Heart left ventricle (tissue), 16 donors: ENCODE results near the gene SPRY4. TPM values are rescaled to one million over a fixed set of nuclear protein-coding genes. Genes with fewer than 3 reads are reported as not detected.
"Not testable (repeated sequence)": the region's sequence is repeated elsewhere in the genome, so short reads cannot be mapped to it uniquely, and the experiment has no call there.

ENCODE experiments used
- ATAC-seq, 4 donors: fragments of 200-7000 bp; cut with Tn5 transposase; one replicate each; pipeline ENCODE4 v1.9.1; 2020 to 2022; ENCODE audit warnings: moderate library complexity in 4 of 4, mild to moderate bottlenecking in 3 of 4, moderate number of reproducible peaks in 1 of 4
- DNase-seq, 5 donors: peaks; one replicate each; pipeline ENCODE4 v3.0.0-alpha.2; 2020
- H3K27ac ChIP-seq, 12 donors: fragments of 200-600 bp; sonication (generic) in 4 of 12; one replicate each; pipeline versions ENCODE4 v1.5.0 to v1.8.0; 2016 to 2022; ENCODE audit warnings: mild to moderate bottlenecking in 2 of 12
- H3K27me3 ChIP-seq, 9 donors: fragments of 200-600 bp; sonication (generic) in 2 of 9; one replicate each; pipeline versions ENCODE4 v1.5.1 to v1.8.0; 2016 to 2022; ENCODE audit warnings: mild to moderate bottlenecking in 3 of 9
- H3K36me3 ChIP-seq, 9 donors: fragments of 200-600 bp; sonication (generic) in 2 of 9; one replicate each; pipeline versions ENCODE4 v1.5.0 to v1.8.0; 2018 to 2022; ENCODE audit warnings: mild to moderate bottlenecking in 2 of 9
- H3K4me1 ChIP-seq, 12 donors: fragments of 200-600 bp; sonication (generic) in 4 of 12; one replicate each; pipeline versions ENCODE4 v1.5.0 to v1.8.0; 2016 to 2022; ENCODE audit warnings: mild to moderate bottlenecking in 3 of 12
- H3K4me3 ChIP-seq, 12 donors: fragments of 200-600 bp; sonication (generic) in 4 of 12; one replicate each; pipeline versions ENCODE4 v1.5.0 to v1.8.0; 2017 to 2022; ENCODE audit warnings: mild to moderate bottlenecking in 9 of 12, moderate library complexity in 4 of 12
- H3K9me3 ChIP-seq, 12 donors: fragments of 200-600 bp; sonication (generic) in 4 of 12; one replicate each; pipeline versions ENCODE4 v1.5.0 to v1.8.0; 2016 to 2022; ENCODE audit warnings: mild to moderate bottlenecking in 1 of 12
- CTCF ChIP-seq, 12 donors: fragments of 200-600 bp; sonication (generic) in 4 of 12; IDR thresholded peaks; one replicate each; pipeline versions ENCODE4 v1.5.0 to v1.8.0; 2018 to 2022; ENCODE audit warnings: antibody characterized with exemption in 12 of 12, mild to moderate bottlenecking in 5 of 12
- POLR2A ChIP-seq, 2 donors: fragments of 450-650 bp; IDR thresholded peaks; one replicate each; pipeline ENCODE4 v1.6.1; 2017; ENCODE audit warnings: antibody characterized with exemption in 2 of 2, mild to moderate bottlenecking in 2 of 2, moderate library complexity in 2 of 2
- WGBS, 4 donors: extraction: QIAGEN DNeasy Blood & Tissue Kit in 2 of 4; methylation state at CpG; one replicate each; pipeline versions ENCODE4 v1.1.5 to v1.1.7; 2013 to 2018; 5-methylcytosine and 5-hydroxymethylcytosine counted together
- intact Hi-C, 10 donors: fragments of 100-400 bp; cut with DNase I; formaldehyde crosslinking; loops; one replicate each; pipeline versions ENCODE4 v1.11.1 to v1.14.2; 2022
- polyA plus RNA-seq, 2 donors: library from polyadenylated mRNA; stranded (reverse); fragments of 200-250 nt; gene quantifications; one replicate each; pipeline ENCODE4 v1.2.3, GENCODE V29; 2013
- total RNA-seq, 9 donors: library from RNA; depleted of rRNA in 2 of 9; stranded (reverse); fragments of >200 nt in 2 of 9; fragmentation: NEBNext Ultra II Directional in 3 of 9; extraction: Animal tissue kit (Norgen Biotek cat#: 25700) in 3 of 9; gene quantifications; one replicate each; pipeline versions ENCODE4 v1.1.0 to v1.2.4, GENCODE V29; 2016 to 2023
- donor health status: ischemic (EF 13 %, LVEDD 7.1; RV severe dilation, severe dysfunction).
- donor health status: healthy with polysubstance abuse.
- donor health status: DM: no; HTN: yes; CAD: no.
- donor health status: DM: no; HTN: no; CAD: no.
- donor health status: ischemic (EF 25% LVEDD 6.9; RV normal size, moderate dysfunction).
- donor health status: ischemic (EF 25% LVEDD 5.7; RV mildly dilated, moderate dysfunction).
- donor health status: healthy.
- donor health status: DM: yes; HTN: yes; CAD: no.
- donor health status: ischemic (EF 35%, LVEDD 5.7; RV mildly dilated, moderate dysfunction).
- donor health status: nonischemic (EF 11% LVEDD 7.7; RV severe dilation, severe dysfunction).
- donor health status: DM: yes; HTN: yes; CAD: no.
- donor health status: PGD.
- donor health status: ischemic (EF 29% LVEDD 5.4; RV normal size, mild dysfunction).
- donor health status: nonischemic (EF 23%, LVEDD 6.1; RV moderate dilation, normal function).

The SPRY4 gene
- total and polyA plus RNA-seq, 11 donors = 4.5 to 21.3 (median 7.7) TPM

GRCh38 chr5:142303565-142303964, 21.3 kb downstream of the SPRY4 start:
- Histone ChIP-seq H3K4me1 (peaks cover 0 to 17% (median 8%) of the 10 kb centered on the region in 12 donors), H3K27ac (no peak overlapping the region), H3K9me3 (no peaks in the 10 kb centered on the region), H3K27me3 (no peaks in the 10 kb centered on the region), H3K4me3 (no peak overlapping the region), H3K36me3 (peaks cover 0 to 3% (median 0%) of the 10 kb centered on the region in 9 donors)
- TF ChIP-seq POLR2A (IDR thresholded peaks at IDR 0.05) (no peak), CTCF (IDR thresholded peaks at IDR 0.05) (no peak)
- WGBS, 4 donors = 66 to 82% (median 74%) methylated on average over 7 of the region's 7 CpGs
- no peak for ATAC-seq
- intact Hi-C loops = no loop called here
- DNase-seq = no peak

- Histone ChIP-seq H3K4me1 (peaks cover 0 to 33% (median 19%) of the 10 kb centered on the region in 12 donors), H3K27ac (no peak overlapping the region), H3K27me3 (no peaks in the 10 kb centered on the region), H3K9me3 (no peaks in the 10 kb centered on the region), H3K36me3 (no peaks in the 10 kb centered on the region), H3K4me3 (no peak overlapping the region)
- TF ChIP-seq POLR2A (IDR thresholded peaks at IDR 0.05) = no peak
- no peak for TF ChIP-seq CTCF (IDR thresholded peaks at IDR 0.05)
- intact Hi-C loops = no loop called here
- DNase-seq = no peak
- WGBS, 4 donors = 67 to 86% (median 71%) methylated on average over 4 of the region's 4 CpGs
- no peak for ATAC-seq
Observed at GRCh38 chr5:142301540-142301939, 23.3 kb downstream of the SPRY4 start.

- DNase-seq (no peak), ATAC-seq (no peak)
- Histone ChIP-seq H3K27me3 (no peaks in the 10 kb centered on the region), H3K4me1 (peaks cover 4 to 38% (median 27%) of the 10 kb centered on the region in 12 donors), H3K27ac (no peak overlapping the region), H3K9me3 (no peaks in the 10 kb centered on the region), H3K36me3 (no peaks in the 10 kb centered on the region), H3K4me3 (no peak overlapping the region)
- 96 to 100% (median 97%) methylated on average over 8 of the region's 8 CpGs for WGBS, 4 donors
- no peak for TF ChIP-seq POLR2A (IDR thresholded peaks at IDR 0.05)
- TF ChIP-seq CTCF (IDR thresholded peaks at IDR 0.05) = no peak
- intact Hi-C loops = no loop called here
Observed at GRCh38 chr5:142300677-142301076, 24.1 kb downstream of the SPRY4 start.

GRCh38 chr5:142298789-142299188, 26.0 kb downstream of the SPRY4 start:
- TF ChIP-seq POLR2A (IDR thresholded peaks at IDR 0.05) (no peak), CTCF (IDR thresholded peaks at IDR 0.05) (no peak)
- ATAC-seq (no peak), DNase-seq (no peak)
- Histone ChIP-seq H3K4me3 (no peak overlapping the region), H3K9me3 (no peaks in the 10 kb centered on the region), H3K36me3 (no peaks in the 10 kb centered on the region), H3K27me3 (no peaks in the 10 kb centered on the region), H3K4me1 (peaks cover 4 to 47% (median 30%) of the 10 kb centered on the region in 12 donors), H3K27ac (no peak overlapping the region)
- 67 to 74% (median 72%) methylated on average over 6 of the region's 6 CpGs for WGBS, 4 donors
- intact Hi-C loops = no loop called here

- intact Hi-C loops = loop anchor here in 1 of 10 donors (2.0 kb wide), 1 partner anchor 19 kb away; no protein-coding TSS in a partner anchor
- H3K36me3 ChIP-seq, H3K9me3 ChIP-seq, DNase-seq, ATAC-seq, H3K4me3 ChIP-seq, H3K27me3 ChIP-seq: not testable (repeated sequence)
- Histone ChIP-seq H3K27ac (peak overlapping the region in 6 of 12 donors; percentile 12 to 70 (median 52)), H3K4me1 (peaks cover 4 to 51% (median 30%) of the 10 kb centered on the region in 12 donors)
- WGBS, 4 donors = 93 to 98% (median 95%) methylated on average over 5 of the region's 5 CpGs
Observed at GRCh38 chr5:142297786-142298185, 27.0 kb downstream of the SPRY4 start.
